OCI-LY7 (cell line): ENCODE data around the gene GSS. TPM values are rescaled to one million over a fixed set of nuclear protein-coding genes. Genes with fewer than 3 reads are reported as not detected.

Source experiments
- BruUV-seq: library from RNA; stranded (reverse); fragments of 400-500 nt; replicated peaks from 2 replicates; lab custom pipeline; 2021; lab: Mats Ljungman, UMichigan
- CTCF ChIA-PET: fragments of 300-600 bp; sonication (Branson Sonifier 250); formaldehyde crosslinking; loops from one replicate; lab custom pipeline; 2022; ENCODE audit warnings: antibody characterized with exemption; ENCODE audit not compliant: unreplicated experiment; lab: Charles Lee
- POLR2A ChIA-PET: fragments of 300-600 bp; sonication (Branson Sonifier 250); formaldehyde crosslinking; loops from one replicate; lab custom pipeline; 2022; ENCODE audit warnings: antibody characterized with exemption; lab: Charles Lee
- DNase-seq: peaks from one replicate; pipeline ENCODE4 v3.0.0-alpha.2; 2015; ENCODE audit warnings: low spot score
- H2AFZ ChIP-seq: fragments of 200-600 bp; sonication (generic), shearing (Covaris generic); 2 replicates; pipeline ENCODE4 v1.6.1; 2014; ENCODE audit warnings: mild to moderate bottlenecking, antibody characterized with exemption, low read length, moderate library complexity
- H3K27ac ChIP-seq: fragments of 200-600 bp; sonication (generic); 2 replicates; pipeline ENCODE4 v1.5.1; 2014; ENCODE audit warnings: mixed run types, low read depth, mild to moderate bottlenecking, moderate library complexity, low read length, inconsistent platforms; ENCODE audit not compliant: poor library complexity, severe bottlenecking
- H3K36me3 ChIP-seq: fragments of 200-600 bp; sonication (generic); 2 replicates; pipeline ENCODE4 v1.6.1; 2014; ENCODE audit warnings: mild to moderate bottlenecking, antibody characterized with exemption, low read length, moderate library complexity, mixed read lengths; ENCODE audit not compliant: insufficient read depth
- H3K4me1 ChIP-seq: fragments of 200-600 bp; sonication (generic); 2 replicates; pipeline ENCODE4 v1.5.1; 2014; ENCODE audit warnings: mild to moderate bottlenecking, low read length; ENCODE audit not compliant: insufficient read depth, poor library complexity, severe bottlenecking
- H3K4me2 ChIP-seq: fragments of 200-600 bp; sonication (generic); 2 replicates; pipeline ENCODE4 v1.6.1; 2014; ENCODE audit warnings: mild to moderate bottlenecking, low read length
- H3K4me3 ChIP-seq: fragments of 200-600 bp; sonication (generic); 2 replicates; pipeline ENCODE4 v1.5.1; 2014; ENCODE audit warnings: mild to moderate bottlenecking, low read depth, low read length; ENCODE audit not compliant: poor library complexity, severe bottlenecking
- H3K79me2 ChIP-seq: fragments of 200-600 bp; sonication (generic); 2 replicates; pipeline ENCODE4 v1.6.1; 2016; ENCODE audit warnings: low read depth, mild to moderate bottlenecking, low read length, moderate library complexity, mixed read lengths; ENCODE audit not compliant: insufficient read depth
- H3K9me2 ChIP-seq: fragments of 200-600 bp; sonication (generic); 2 replicates; pipeline ENCODE4 v1.6.1; 2016; ENCODE audit warnings: mild to moderate bottlenecking, low read length, mixed read lengths; ENCODE audit not compliant: insufficient read depth
- H3K9me3 ChIP-seq: fragments of 200-600 bp; sonication (generic); 2 replicates; pipeline ENCODE4 v1.6.1; 2014; ENCODE audit warnings: mild to moderate bottlenecking, mixed run types, low read length, mixed read lengths
- H4K20me1 ChIP-seq: fragments of 200-600 bp; sonication (generic); 2 replicates; pipeline ENCODE4 v1.6.1; 2014; ENCODE audit warnings: mild to moderate bottlenecking, antibody characterized with exemption, low read length, moderate library complexity, mixed read lengths; ENCODE audit not compliant: insufficient read depth
- CTCF ChIP-seq: fragments of 200-600 bp; sonication (generic); conservative IDR thresholded peaks from 2 replicates; pipeline ENCODE4 v1.5.1; 2014; ENCODE audit warnings: mild to moderate bottlenecking, antibody characterized with exemption, low read length, moderate library complexity, mixed read lengths
- EZH2phosphoT487 ChIP-seq: fragments of 200-600 bp; sonication (generic); IDR thresholded peaks from 2 replicates; pipeline ENCODE4 v1.6.1; 2018; ENCODE audit warnings: low read depth, borderline replicate concordance, mild to moderate bottlenecking, mixed run types, antibody characterized with exemption, low read length, moderate library complexity, mixed read lengths
- intact Hi-C: fragments of 100-400 bp; cut with micrococcal nuclease; formaldehyde crosslinking; loops from one replicate; pipeline ENCODE4 v1.10.0; 2022; ENCODE audit not compliant: unreplicated experiment
- total RNA-seq, 2 experiments: library from RNA; depleted of rRNA in 1 of 2; stranded (reverse); fragments of >200 nt in 1 of 2; shearing (Covaris generic) in 1 of 2; gene quantifications; 2 replicates each; pipeline ENCODE4 v1.2.3, GENCODE V29; 2014 to 2022

Gene GSS
- total RNA-seq, 2 experiments from 2014 or later: 78.7 to 91.4 TPM

- peaks cover 84% of the 10 kb centered on the region for H3K36me3 ChIP-seq
- no peak for TF ChIP-seq CTCF
- no peak for TF ChIP-seq EZH2phosphoT487
- H4K20me1 ChIP-seq: no peaks in the 10 kb centered on the region
- H3K4me3 ChIP-seq: no peak overlapping the region
- H3K79me2 ChIP-seq: no peaks in the 10 kb centered on the region
- no peaks in the 10 kb centered on the region for H3K4me1 ChIP-seq
- no TSS peak for BruUV-seq
- POLR2A ChIA-PET: interaction anchor here (1.8 kb wide), 1 partner anchor 9 kb away, joined by 9 read pairs; no protein-coding TSS in a partner anchor
- CTCF ChIA-PET: no interaction called here
- no peak overlapping the region for H2AFZ ChIP-seq
- no peak for DNase-seq
- intact Hi-C loops: no loop called here
- H3K9me3 ChIP-seq: no peaks in the 10 kb centered on the region
- no peak overlapping the region for H3K27ac ChIP-seq
- no peaks in the 10 kb centered on the region for H3K9me2 ChIP-seq
- no peak overlapping the region for H3K4me2 ChIP-seq
Measured at GRCh38 chr20:34942301-34942700, 13.3 kb downstream of the GSS start.

- no peak overlapping the region for H2AFZ ChIP-seq
- H3K4me3 ChIP-seq: no peak overlapping the region
- no peak overlapping the region for H3K27ac ChIP-seq
- intact Hi-C loops: no loop called here
- POLR2A ChIA-PET: interaction anchor here (0.5 to 1.8 kb wide), 3 partner anchors 8 to 942 kb away, joined by 3 to 9 read pairs (median 4); no protein-coding TSS in a partner anchor
- peaks cover 85% of the 10 kb centered on the region for H3K36me3 ChIP-seq
- no peaks in the 10 kb centered on the region for H3K9me3 ChIP-seq
- CTCF ChIA-PET: no interaction called here
- TF ChIP-seq CTCF (no peak), EZH2phosphoT487 (no peak)
- no peak for DNase-seq
- H3K79me2 ChIP-seq: no peaks in the 10 kb centered on the region
- no peaks in the 10 kb centered on the region for H3K9me2 ChIP-seq
- H4K20me1 ChIP-seq: no peaks in the 10 kb centered on the region
- H3K4me2 ChIP-seq: no peak overlapping the region
- no peaks in the 10 kb centered on the region for H3K4me1 ChIP-seq
- BruUV-seq: no TSS peak
Measured at GRCh38 chr20:34941226-34941625, 14.4 kb downstream of the GSS start.

- DNase-seq: no peak
- Histone ChIP-seq H3K4me1 (no peaks in the 10 kb centered on the region), H3K4me3 (no peak overlapping the region), H4K20me1 (no peaks in the 10 kb centered on the region), H2AFZ (no peak overlapping the region), H3K4me2 (no peak overlapping the region), H3K79me2 (no peaks in the 10 kb centered on the region), H3K9me3 (no peaks in the 10 kb centered on the region), H3K9me2 (no peaks in the 10 kb centered on the region), H3K36me3 (peaks cover 86% of the 10 kb centered on the region), H3K27ac (no peak overlapping the region)
- ChIA-PET POLR2A (no interaction called here), CTCF (no interaction called here)
- intact Hi-C loops: no loop called here
- no TSS peak for BruUV-seq
- TF ChIP-seq CTCF (no peak), EZH2phosphoT487 (no peak)
Measured at GRCh38 chr20:34940081-34940481, 15.5 kb downstream of the GSS start.
